Measurements from ENCODE around the gene ZBTB43. TPM values are rescaled to one million over a fixed set of nuclear protein-coding genes. Genes with fewer than 3 reads are reported as not detected.

The ZBTB43 gene
- total RNA-seq (2021; ENCODE audit: unreplicated experiment) = 15.4 TPM
- 3.2 and 4.3 TPM in 2 replicates for polyA plus RNA-seq (2012)
- percentile 80 among the genes with signal in this experiment for Bru-seq, nascent RNA
- percentile 82 among the genes with signal in this experiment for BruChase-seq, experiment 1, labeled RNA remaining after a 6-hour chase
- percentile 89 among the genes with signal in this experiment for BruChase-seq, experiment 2, labeled RNA remaining after a 2-hour chase
- long read RNA-seq, full-length matches to known transcripts = 21 of 21 reads
- long read RNA-seq, partial matches to known transcripts = 0 of 21 reads
- long read RNA-seq, other reads (novel, unspliced or antisense) = 0 of 21 reads

- H2AFZ ChIP-seq (ENCODE audit: low read depth, low read length, poor library complexity, severe bottlenecking) = peak within 1 kb of the TSS; percentile 24
- TSS peak; percentile 44 for BruUV-seq (replicated peaks)
- ChIA-PET RAD21 (ENCODE audit: low non-redundant PET in 1 of 2, low total read pairs in 2 of 2, uncharacterized antibody in 2 of 2, unreplicated experiment in 2 of 2) (interaction anchor here in 1 of 2 experiments (1.0 kb wide), 1 partner anchor 99 kb away, joined by 4 read pairs; no protein-coding TSS in a partner anchor), CTCF (interaction anchor here (0.8 to 1.1 kb wide), 3 partner anchors 32 to 102 kb away, joined by 3 to 4 read pairs (median 3); no protein-coding TSS in a partner anchor), POLR2A (interaction anchor here (0.7 kb wide), 1 partner anchor 14 kb away, joined by 4 read pairs; no protein-coding TSS in a partner anchor)
- TF ChIP-seq ZNF274 (IDR thresholded peaks at IDR 0.05; ENCODE audit: low read depth, low read length) = no peak
- TF ChIP-seq POLR2AphosphoS5 (IDR thresholded peaks at IDR 0.05; ENCODE audit: low read depth, low read length) = peak; percentile 85
- TF ChIP-seq ELF1 (IDR thresholded peaks at IDR 0.05; ENCODE audit: borderline replicate concordance, low read depth) = no peak
- TF ChIP-seq EZH2 (IDR thresholded peaks at IDR 0.05) = no peak
- TF ChIP-seq RAD21 (IDR thresholded peaks at IDR 0.05; ENCODE audit: low read depth) = no peak
- no peak for TF ChIP-seq JUND (IDR thresholded peaks at IDR 0.05)
- peak; percentile 44 for TF ChIP-seq YY1 (IDR thresholded peaks at IDR 0.05; ENCODE audit: extremely low read depth, insufficient replicate concordance, low read depth, low read length)
- peak; percentile 81 for TF ChIP-seq POLR2A (IDR thresholded peaks at IDR 0.05; ENCODE audit: borderline replicate concordance, extremely low read depth, insufficient read depth, insufficient read length)
- TF ChIP-seq EZH2phosphoT487 (IDR thresholded peaks at IDR 0.05; ENCODE audit: borderline replicate concordance) = no peak
- no peak for TF ChIP-seq CTCF (IDR thresholded peaks at IDR 0.05 in 2 of 3, conservative IDR thresholded peaks at IDR 0.05 in 1 of 3; ENCODE audit: borderline replicate concordance in 1 of 3, insufficient read depth in 1 of 3, low read depth in 2 of 3, low read length in 2 of 3)
- TF ChIP-seq FOSL1 (IDR thresholded peaks at IDR 0.05; ENCODE audit: low read depth) = no peak
- TF ChIP-seq CEBPB (IDR thresholded peaks at IDR 0.05; ENCODE audit: low read depth) = no peak
- TF ChIP-seq ZFX (IDR thresholded peaks at IDR 0.05) = peak; percentile 96
- peak; percentile 40; the same call in 1 of the 2 replicates for TF ChIP-seq EGR1 (IDR thresholded peaks at IDR 0.05; ENCODE audit: low read depth)
- peak; percentile 22 for TF ChIP-seq TCF7L2 (IDR thresholded peaks at IDR 0.05; ENCODE audit: borderline replicate concordance, extremely low read depth, insufficient read depth, insufficient read length)
- no peak for TF ChIP-seq REST (IDR thresholded peaks at IDR 0.05; ENCODE audit: low read depth)
- no peak; the same call in 1 of the 2 replicates for TF ChIP-seq SP1 (IDR thresholded peaks at IDR 0.05; ENCODE audit: low read depth)
- peak; percentile 84 for TF ChIP-seq SIN3A (IDR thresholded peaks at IDR 0.05; ENCODE audit: low read depth)
- ATAC-seq (peak; percentile 92), DNase-seq (ENCODE audit: low read depth, low spot score) (peak; percentile 85)
- H3K4me2 ChIP-seq (ENCODE audit: low read length) = peak within 1 kb of the TSS; percentile 83
- H3K36me3 ChIP-seq (ENCODE audit: control insufficient read depth in 1 of 2, insufficient read depth in 2 of 2, low read length in 2 of 2) = 0 out of 4 replicates have a peak, but pooled peaks cover 0 to 4% of the 10 kb centered on the region in 2 experiments
- peak within 1 kb of the TSS; percentile 75 for H3K9ac ChIP-seq (ENCODE audit: low read length)
- H3K4me1 ChIP-seq (ENCODE audit: control insufficient read depth in 1 of 2, insufficient read depth in 2 of 2, low read length in 2 of 2) = peaks cover 7 to 14% of the 10 kb centered on the region in 2 experiments
- H3K27me3 ChIP-seq (ENCODE audit: insufficient read depth, low read length) = no peaks in the 10 kb centered on the region
- H3K27ac ChIP-seq (ENCODE audit: low read depth, low read length) = peak within 1 kb of the TSS; percentile 73
- H3K9me2 ChIP-seq (ENCODE audit: insufficient read depth) = no peaks in the 10 kb centered on the region
- intact Hi-C loops (cut with micrococcal nuclease) = no loop called here
- H3K4me3 ChIP-seq (replicated peaks in 1 of 2; ENCODE audit: low read depth in 1 of 2, low read length in 2 of 2) = peak within 1 kb of the TSS; percentile 72 to 79
- peaks cover 46% of the 10 kb centered on the region for H3K79me2 ChIP-seq (ENCODE audit: insufficient read depth, low read length)
- no peaks in the 10 kb centered on the region for H4K20me1 ChIP-seq (ENCODE audit: insufficient read depth)
- no peaks in the 10 kb centered on the region for H3K9me3 ChIP-seq (ENCODE audit: control insufficient read depth in 1 of 2, insufficient read depth in 1 of 2, low read depth in 1 of 2, low read length in 2 of 2)
These were observed at the start of gene ZBTB43 for GRCh38 chr9:126804696-126805553. Gene ZBTB43 (plus strand): TSS chr9:126805040. CDS start chr9:126832510, 27,470 bp downstream.

All from HCT116 (cell line).